DND-41 (cell line): ENCODE data around the gene ST6GALNAC6.

Source experiments
- ATAC-seq: fragments of 200-7000 bp; cut with Tn5 transposase; 3 replicates; pipeline ENCODE4 v1.9.1; 2021; ENCODE audit warnings: low read depth; ENCODE audit not compliant: insufficient read depth
- DNase-seq: peaks from one replicate; pipeline ENCODE4 v3.0.0-alpha.2; 2020
- H2AFZ ChIP-seq: 2 replicates; pipeline ENCODE4 v1.6.0; 2012; ENCODE audit warnings: low read depth, low read length
- H3K27ac ChIP-seq: 2 replicates; pipeline ENCODE4 v1.5.1; 2012; ENCODE audit warnings: low read length, inconsistent platforms
- H3K27me3 ChIP-seq: fragments of 200-600 bp; sonication (generic); 2 replicates; pipeline ENCODE4 v1.6.0; 2012; ENCODE audit warnings: low read length, mild to moderate bottlenecking, inconsistent platforms; ENCODE audit not compliant: insufficient read depth, poor library complexity
- H3K36me3 ChIP-seq: 2 replicates; pipeline ENCODE4 v1.5.1; 2012; ENCODE audit warnings: low read length, inconsistent platforms; ENCODE audit not compliant: insufficient read depth
- H3K4me1 ChIP-seq: 2 replicates; pipeline ENCODE4 v1.5.1; 2012; ENCODE audit warnings: mild to moderate bottlenecking, low read length; ENCODE audit not compliant: insufficient read depth
- H3K4me2 ChIP-seq: 2 replicates; pipeline ENCODE4 v1.6.0; 2012; ENCODE audit warnings: mild to moderate bottlenecking, moderate library complexity, low read length, inconsistent platforms; ENCODE audit not compliant: insufficient read depth
- H3K4me3 ChIP-seq, 2 experiments: fragments of 200-600 bp in 1 of 2; shearing (Covaris generic) in 1 of 2; 2 replicates each; pipeline ENCODE4 v1.5.1; 2012 to 2016; ENCODE audit warnings: inconsistent platforms in 2 of 2, low read length in 2 of 2, mild to moderate bottlenecking in 2 of 2, low read depth in 1 of 2, moderate library complexity in 1 of 2
- H3K79me2 ChIP-seq: 2 replicates; pipeline ENCODE4 v1.6.0; 2012; ENCODE audit warnings: low read length, inconsistent platforms; ENCODE audit not compliant: insufficient read depth
- H3K9ac ChIP-seq: 2 replicates; pipeline ENCODE4 v1.6.0; 2012; ENCODE audit warnings: low read depth, mild to moderate bottlenecking, inconsistent platforms, low read length, moderate library complexity
- H3K9me3 ChIP-seq: 2 replicates; pipeline ENCODE4 v1.5.1; 2012; ENCODE audit warnings: low read length, moderate library complexity, mild to moderate bottlenecking, inconsistent platforms; ENCODE audit not compliant: insufficient read depth, severe bottlenecking
- H4K20me1 ChIP-seq: 2 replicates; pipeline ENCODE4 v1.6.0; 2012; ENCODE audit warnings: low read length; ENCODE audit not compliant: insufficient read depth
- CTCF ChIP-seq: IDR thresholded peaks from 2 replicates; pipeline ENCODE4 v1.5.1; 2012; ENCODE audit warnings: borderline replicate concordance, low read length, moderate library complexity, mild to moderate bottlenecking; ENCODE audit not compliant: poor library complexity, severe bottlenecking; ENCODE audit errors: extremely low read depth
- EZH2 ChIP-seq: IDR thresholded peaks from 3 replicates; pipeline ENCODE4 v1.6.1; 2012; ENCODE audit warnings: borderline replicate concordance, low read depth, mild to moderate bottlenecking, moderate library complexity, low read length, inconsistent platforms; ENCODE audit not compliant: severe bottlenecking

The ST6GALNAC6 gene

GRCh38 chr9:127903557-127904475 is 4.4 kb upstream of the ST6GALNAC6 start:
- no peaks in the 10 kb centered on the region for H3K79me2 ChIP-seq
- TF ChIP-seq EZH2 (no peak), CTCF (no peak)
- H3K27ac ChIP-seq: no peak overlapping the region
- no peak overlapping the region for H3K4me2 ChIP-seq
- H3K9ac ChIP-seq: no peak overlapping the region
- DNase-seq (no peak), ATAC-seq (no peak)
- no peaks in the 10 kb centered on the region for H3K27me3 ChIP-seq
- no peaks in the 10 kb centered on the region for H4K20me1 ChIP-seq
- no peak overlapping the region for H2AFZ ChIP-seq
- H3K4me3 ChIP-seq: no peak overlapping the region
- no peaks in the 10 kb centered on the region for H3K36me3 ChIP-seq
- peaks cover 10% of the 10 kb centered on the region for H3K4me1 ChIP-seq
- no peaks in the 10 kb centered on the region for H3K9me3 ChIP-seq

GRCh38 chr9:127898433-127899127 is 823 bp downstream of the ST6GALNAC6 start:
- TF ChIP-seq CTCF: no peak
- TF ChIP-seq EZH2: no peak
- no peaks in the 10 kb centered on the region for H3K27me3 ChIP-seq
- H3K4me3 ChIP-seq: peak overlapping the region; percentile 51 to 66; a peak in 3 of 4 replicates
- peaks cover 13% of the 10 kb centered on the region for H3K9me3 ChIP-seq
- H3K27ac ChIP-seq: peak overlapping the region; percentile 55; the same call in 1 of the 2 replicates
- peak; percentile 10; the same call in 2 of the 3 replicates for ATAC-seq
- peak overlapping the region; percentile 75 for H2AFZ ChIP-seq
- 0 out of 2 replicates have a peak, but pooled peaks cover 2% of the 10 kb centered on the region for H3K79me2 ChIP-seq
- H3K4me2 ChIP-seq: peak overlapping the region; percentile 71
- DNase-seq: no peak
- peaks cover 31% of the 10 kb centered on the region for H3K36me3 ChIP-seq
- no peaks in the 10 kb centered on the region for H4K20me1 ChIP-seq
- peaks cover 21% of the 10 kb centered on the region for H3K4me1 ChIP-seq
- peak overlapping the region; percentile 72 for H3K9ac ChIP-seq

GRCh38 chr9:127897193-127897692 is 2.2 kb downstream of the ST6GALNAC6 start:
- Histone ChIP-seq H3K4me3 (no peak overlapping the region), H3K9ac (no peak overlapping the region), H3K27me3 (no peaks in the 10 kb centered on the region), H3K9me3 (peaks cover 21% of the 10 kb centered on the region), H2AFZ (no peak overlapping the region), H3K36me3 (peaks cover 42% of the 10 kb centered on the region), H3K4me1 (peaks cover 21% of the 10 kb centered on the region), H4K20me1 (no peaks in the 10 kb centered on the region), H3K27ac (no peak overlapping the region), H3K79me2 (0 out of 2 replicates have a peak, but pooled peaks cover 2% of the 10 kb centered on the region), H3K4me2 (peak overlapping the region; percentile 27; the same call in 1 of the 2 replicates)
- no peak for ATAC-seq
- TF ChIP-seq CTCF (no peak), EZH2 (no peak)
- DNase-seq: no peak
